Measurements from ENCODE around the gene RAD50.

Gene RAD50

DNA sequence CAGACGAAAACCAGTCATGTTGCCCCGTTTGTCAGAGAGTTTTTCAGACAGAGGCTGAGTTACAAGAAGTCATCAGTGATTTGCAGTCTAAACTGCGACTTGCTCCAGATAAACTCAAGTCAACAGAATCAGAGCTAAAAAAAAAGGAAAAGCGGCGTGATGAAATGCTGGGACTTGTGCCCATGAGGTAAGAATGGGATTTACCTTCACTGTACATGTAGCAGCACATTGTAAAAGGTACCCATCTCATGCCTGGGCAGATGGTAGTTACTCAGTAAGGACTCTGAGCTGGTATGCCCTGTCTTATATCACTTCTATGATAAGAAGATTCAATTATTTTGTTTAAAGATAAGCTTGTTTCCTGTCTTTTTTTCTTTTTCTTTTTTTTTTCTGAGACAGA, 38.8 kb downstream of the RAD50 start:
- Histone ChIP-seq H3F3A (ENCODE audit: insufficient read depth, low read length) (no peaks in the 10 kb centered on the region), H3K27ac (ENCODE audit: low read length) (no peak overlapping the region), H3K79me2 (ENCODE audit: low read length) (no peaks in the 10 kb centered on the region), H3K36me3 (replicated peaks; ENCODE audit: insufficient read depth, low read length) (no peaks in the 10 kb centered on the region), H3K9me3 (replicated peaks; ENCODE audit: insufficient read depth, low read length) (no peaks in the 10 kb centered on the region), H2AFZ (ENCODE audit: low read length) (no peak overlapping the region), H4K20me1 (ENCODE audit: insufficient read depth, low read length) (no peaks in the 10 kb centered on the region), H3K4me2 (ENCODE audit: low read depth, low read length) (no peak overlapping the region), H3K4me1 (ENCODE audit: low read length) (no peaks in the 10 kb centered on the region), H3K4me3 (ENCODE audit: low read length) (no peak overlapping the region), H3K9ac (ENCODE audit: low read length) (no peak overlapping the region), H3K27me3 (replicated peaks; ENCODE audit: insufficient read depth, low read length) (no peaks in the 10 kb centered on the region), H3K9me2 (replicated peaks; ENCODE audit: insufficient read depth, low read length) (no peaks in the 10 kb centered on the region)
- TF ChIP-seq EZH2phosphoT487 (IDR thresholded peaks at IDR 0.05; ENCODE audit: low read length) (no peak), CTCF (IDR thresholded peaks at IDR 0.05; ENCODE audit: low read length) (no peak), EZH2 (optimal IDR thresholded peaks at IDR 0.05; ENCODE audit: low read depth, low read length) (no peak)
- no peak for DNase-seq

- no peak for TF ChIP-seq EZH2phosphoT487 (IDR thresholded peaks at IDR 0.05; ENCODE audit: low read length)
- TF ChIP-seq CTCF (IDR thresholded peaks at IDR 0.05; ENCODE audit: low read length): no peak
- no peak for TF ChIP-seq EZH2 (optimal IDR thresholded peaks at IDR 0.05; ENCODE audit: low read depth, low read length)
- H3K4me1 ChIP-seq (ENCODE audit: low read length): no peaks in the 10 kb centered on the region
- H3K9ac ChIP-seq (ENCODE audit: low read length): no peak overlapping the region
- DNase-seq: no peak
- H2AFZ ChIP-seq (ENCODE audit: low read length): no peak overlapping the region
- H3K79me2 ChIP-seq (ENCODE audit: low read length): no peaks in the 10 kb centered on the region
- H3K9me2 ChIP-seq (replicated peaks; ENCODE audit: insufficient read depth, low read length): no peaks in the 10 kb centered on the region
- no peaks in the 10 kb centered on the region for H3F3A ChIP-seq (ENCODE audit: insufficient read depth, low read length)
- no peak overlapping the region for H3K27ac ChIP-seq (ENCODE audit: low read length)
- no peak overlapping the region for H3K4me2 ChIP-seq (ENCODE audit: low read depth, low read length)
- no peaks in the 10 kb centered on the region; the same call in 1 of the 2 replicates for H3K36me3 ChIP-seq (replicated peaks; ENCODE audit: insufficient read depth, low read length)
- no peaks in the 10 kb centered on the region for H3K9me3 ChIP-seq (replicated peaks; ENCODE audit: insufficient read depth, low read length)
- no peaks in the 10 kb centered on the region for H3K27me3 ChIP-seq (replicated peaks; ENCODE audit: insufficient read depth, low read length)
- no peaks in the 10 kb centered on the region for H4K20me1 ChIP-seq (ENCODE audit: insufficient read depth, low read length)
- no peak overlapping the region for H3K4me3 ChIP-seq (ENCODE audit: low read length)
These were observed 44.4 kb downstream of the RAD50 start for GRCh38 chr5:132601071-132601728.

DNA sequence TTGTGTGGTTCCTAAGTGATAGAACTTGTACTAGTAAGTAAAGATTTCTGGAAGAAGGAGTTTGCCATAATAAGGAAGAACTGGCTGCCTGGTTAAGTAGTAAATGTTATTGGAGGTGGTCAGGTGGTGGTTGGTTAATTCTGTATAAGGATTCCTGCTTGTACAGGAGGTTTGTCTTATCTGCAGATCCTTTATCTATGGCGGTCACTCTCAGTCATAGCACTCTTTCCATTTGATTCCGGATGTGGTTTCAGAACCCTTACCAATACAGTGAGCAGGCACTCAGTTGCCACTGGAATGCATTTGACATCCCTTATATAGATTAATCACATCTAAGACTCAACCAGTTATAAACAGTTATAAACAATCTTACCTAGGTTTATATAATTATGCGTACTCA, 50.3 kb downstream of the RAD50 start:
- Histone ChIP-seq H3F3A (ENCODE audit: insufficient read depth, low read length) (no peaks in the 10 kb centered on the region), H3K36me3 (replicated peaks; ENCODE audit: insufficient read depth, low read length) (peaks cover 4% of the 10 kb centered on the region), H3K9me2 (replicated peaks; ENCODE audit: insufficient read depth, low read length) (no peaks in the 10 kb centered on the region), H3K9ac (ENCODE audit: low read length) (no peak overlapping the region), H3K4me2 (ENCODE audit: low read depth, low read length) (no peak overlapping the region), H3K9me3 (replicated peaks; ENCODE audit: insufficient read depth, low read length) (no peaks in the 10 kb centered on the region), H3K27me3 (replicated peaks; ENCODE audit: insufficient read depth, low read length) (no peaks in the 10 kb centered on the region), H3K27ac (ENCODE audit: low read length) (no peak overlapping the region), H4K20me1 (ENCODE audit: insufficient read depth, low read length) (no peaks in the 10 kb centered on the region), H3K79me2 (ENCODE audit: low read length) (no peaks in the 10 kb centered on the region), H3K4me3 (ENCODE audit: low read length) (no peak overlapping the region), H2AFZ (ENCODE audit: low read length) (no peak overlapping the region), H3K4me1 (ENCODE audit: low read length) (no peaks in the 10 kb centered on the region)
- no peak for DNase-seq
- TF ChIP-seq EZH2 (optimal IDR thresholded peaks at IDR 0.05; ENCODE audit: low read depth, low read length) (no peak), EZH2phosphoT487 (IDR thresholded peaks at IDR 0.05; ENCODE audit: low read length) (no peak), CTCF (IDR thresholded peaks at IDR 0.05; ENCODE audit: low read length) (no peak)
